Mesenchymal stem cell (in vitro differentiated cells and primary cell): ENCODE data around the gene GLP1R.

ENCODE experiments used
- DNase-seq: peaks from one replicate; pipeline ENCODE4 v3.0.0-alpha.2; 2013
- H2AFZ ChIP-seq: one replicate; pipeline ENCODE4 v1.6.1; 2013; ENCODE audit warnings: low read depth, mild to moderate bottlenecking, control low read depth, inconsistent platforms, low read length, moderate library complexity
- H2AK5ac ChIP-seq: 2 replicates; pipeline ENCODE4 v1.6.1; 2013; ENCODE audit warnings: low read length, moderate library complexity, mild to moderate bottlenecking, inconsistent platforms; ENCODE audit not compliant: severe bottlenecking
- H2BK120ac ChIP-seq: one replicate; pipeline ENCODE4 v1.6.1; 2013; ENCODE audit warnings: low read depth, mild to moderate bottlenecking, inconsistent platforms, low read length, moderate library complexity
- H2BK12ac ChIP-seq, 2 experiments: one replicate each; pipeline ENCODE4 v1.6.1; 2013; ENCODE audit warnings: inconsistent platforms in 2 of 2, low read length in 2 of 2, mild to moderate bottlenecking in 2 of 2, moderate library complexity in 2 of 2, control low read depth in 1 of 2
- H2BK15ac ChIP-seq: one replicate; pipeline ENCODE4 v1.6.1; 2013; ENCODE audit warnings: mild to moderate bottlenecking, low read depth, inconsistent platforms; ENCODE audit not compliant: poor library complexity, severe bottlenecking
- H2BK5ac ChIP-seq: 2 replicates; pipeline ENCODE4 v1.6.1; 2013; ENCODE audit warnings: low read depth, mild to moderate bottlenecking, low read length, control low read depth, inconsistent platforms; ENCODE audit not compliant: poor library complexity, severe bottlenecking
- H3K14ac ChIP-seq, 2 experiments: one replicate each; pipeline ENCODE4 v1.6.1; 2013; ENCODE audit warnings: inconsistent platforms in 2 of 2, low read length in 2 of 2, control low read depth in 1 of 2, mild to moderate bottlenecking in 1 of 2, moderate library complexity in 1 of 2
- H3K18ac ChIP-seq, 2 experiments: one replicate each; pipeline ENCODE4 v1.6.1; 2013; ENCODE audit warnings: inconsistent platforms in 2 of 2, low read length in 2 of 2, control low read depth in 1 of 2, low read depth in 1 of 2, mild to moderate bottlenecking in 1 of 2
- H3K23ac ChIP-seq, 2 experiments: one replicate each; pipeline ENCODE4 v1.6.1; 2013; ENCODE audit warnings: inconsistent platforms in 2 of 2, low read length in 2 of 2, mild to moderate bottlenecking in 2 of 2, moderate library complexity in 2 of 2, control low read depth in 1 of 2
- H3K27ac ChIP-seq: 2 replicates; pipeline ENCODE4 v1.5.1; 2013; ENCODE audit warnings: mild to moderate bottlenecking, moderate library complexity, low read length, control low read depth, inconsistent platforms; ENCODE audit not compliant: poor library complexity, severe bottlenecking
- H3K27me3 ChIP-seq, 2 experiments: 2 replicates each; pipeline versions ENCODE4 v1.6.1 to v1.7.0; 2013; ENCODE audit warnings: low read length in 2 of 2, mild to moderate bottlenecking in 2 of 2, moderate library complexity in 2 of 2, control low read depth in 1 of 2, inconsistent platforms in 1 of 2; ENCODE audit not compliant: control insufficient read depth in 1 of 2, insufficient read depth in 1 of 2
- H3K36me3 ChIP-seq, 2 experiments: 2 replicates each; pipeline versions ENCODE4 v1.6.1 to v1.7.0; 2013; ENCODE audit warnings: low read length in 2 of 2, control low read depth in 1 of 2, inconsistent platforms in 1 of 2, low read depth in 1 of 2, mild to moderate bottlenecking in 1 of 2; ENCODE audit not compliant: insufficient read depth in 2 of 2, control insufficient read depth in 1 of 2
- H3K4ac ChIP-seq, 2 experiments: one replicate each; pipeline ENCODE4 v1.6.1; 2013; ENCODE audit warnings: inconsistent platforms in 2 of 2, low read length in 2 of 2, mild to moderate bottlenecking in 2 of 2, moderate library complexity in 2 of 2, control low read depth in 1 of 2, low read depth in 1 of 2
- H3K4me1 ChIP-seq: 2 replicates; pipeline ENCODE4 v1.6.1; 2013; ENCODE audit warnings: low read depth, low read length, control low read depth; ENCODE audit not compliant: control insufficient read depth, insufficient read depth
- H3K4me2 ChIP-seq: 2 replicates; pipeline ENCODE4 v1.6.1; 2013; ENCODE audit warnings: low read length, mild to moderate bottlenecking, inconsistent platforms; ENCODE audit not compliant: poor library complexity, severe bottlenecking
- H3K4me3 ChIP-seq, 2 experiments: 2 replicates each; pipeline versions ENCODE4 v1.5.1 to v1.7.0; 2013; ENCODE audit warnings: low read length in 2 of 2, mild to moderate bottlenecking in 2 of 2, control low read depth in 1 of 2, low read depth in 1 of 2; ENCODE audit not compliant: insufficient read depth in 1 of 2
- H3K79me1 ChIP-seq: replicated peaks from 2 replicates; pipeline ENCODE4 v1.6.1; 2013; ENCODE audit warnings: mild to moderate bottlenecking, control low read depth, low read length, inconsistent platforms; ENCODE audit not compliant: poor library complexity, severe bottlenecking
- H3K9ac ChIP-seq: 2 replicates; pipeline ENCODE4 v1.7.0; 2013; ENCODE audit warnings: mild to moderate bottlenecking, low read length, moderate library complexity
- H3K9me3 ChIP-seq: 2 replicates; pipeline ENCODE4 v1.7.0; 2013; ENCODE audit warnings: mild to moderate bottlenecking, low read length; ENCODE audit not compliant: control insufficient read depth
- H4K8ac ChIP-seq: one replicate; pipeline ENCODE4 v1.6.1; 2013; ENCODE audit warnings: inconsistent platforms, mild to moderate bottlenecking, low read length, moderate library complexity
- H4K91ac ChIP-seq: one replicate; pipeline ENCODE4 v1.6.1; 2013; ENCODE audit warnings: mild to moderate bottlenecking, low read length, inconsistent platforms
- WGBS: methylation state at CpG from one replicate; pipeline ENCODE4 v1.1.7; 2013; ENCODE audit warnings: mixed read lengths; 5-methylcytosine and 5-hydroxymethylcytosine counted together

GLP1R gene

DNA sequence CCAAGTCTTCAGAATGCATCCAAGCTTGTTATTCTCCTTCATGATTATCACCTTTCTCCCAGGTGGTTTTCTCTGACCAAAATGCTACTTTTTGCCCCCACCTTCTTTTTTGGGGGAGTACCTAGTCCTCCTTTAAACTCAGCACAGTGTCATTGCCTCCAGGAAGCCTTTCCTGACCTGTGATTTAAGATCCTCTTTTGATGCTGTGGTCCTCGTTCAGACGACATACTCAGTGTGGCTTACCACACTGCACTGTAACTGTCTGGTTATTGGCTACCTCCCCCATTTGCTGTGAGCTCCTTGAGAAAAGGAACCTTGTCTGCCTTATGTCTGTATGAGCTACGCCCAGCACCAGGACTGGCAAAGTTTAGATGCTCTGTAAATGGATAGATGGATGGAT is 51.8 kb downstream of the GLP1R start:
- no peak overlapping the region for H2BK12ac ChIP-seq
- H3K9me3 ChIP-seq: no peaks in the 10 kb centered on the region
- no peak overlapping the region for H3K18ac ChIP-seq
- no peak overlapping the region for H2AFZ ChIP-seq
- peaks cover 3 to 21% of the 10 kb centered on the region in 2 experiments for H3K36me3 ChIP-seq
- H3K27ac ChIP-seq: no peak overlapping the region
- WGBS: 78% methylated on average over 2 of the region's 3 CpGs
- no peak overlapping the region for H2BK15ac ChIP-seq
- H2BK5ac ChIP-seq: no peak overlapping the region
- H3K4ac ChIP-seq: no peak overlapping the region
- no peak overlapping the region for H3K9ac ChIP-seq
- H4K8ac ChIP-seq: no peak overlapping the region
- H3K4me2 ChIP-seq: no peak overlapping the region
- DNase-seq: no peak
- H3K79me1 ChIP-seq: peaks cover 1% of the 10 kb centered on the region
- no peak overlapping the region for H4K91ac ChIP-seq
- no peak overlapping the region for H3K23ac ChIP-seq
- H3K4me1 ChIP-seq: no peaks in the 10 kb centered on the region
- no peak overlapping the region for H3K14ac ChIP-seq
- no peak overlapping the region for H3K4me3 ChIP-seq
- no peak overlapping the region for H2BK120ac ChIP-seq
- no peaks in the 10 kb centered on the region for H3K27me3 ChIP-seq
- H2AK5ac ChIP-seq: no peak overlapping the region

DNA sequence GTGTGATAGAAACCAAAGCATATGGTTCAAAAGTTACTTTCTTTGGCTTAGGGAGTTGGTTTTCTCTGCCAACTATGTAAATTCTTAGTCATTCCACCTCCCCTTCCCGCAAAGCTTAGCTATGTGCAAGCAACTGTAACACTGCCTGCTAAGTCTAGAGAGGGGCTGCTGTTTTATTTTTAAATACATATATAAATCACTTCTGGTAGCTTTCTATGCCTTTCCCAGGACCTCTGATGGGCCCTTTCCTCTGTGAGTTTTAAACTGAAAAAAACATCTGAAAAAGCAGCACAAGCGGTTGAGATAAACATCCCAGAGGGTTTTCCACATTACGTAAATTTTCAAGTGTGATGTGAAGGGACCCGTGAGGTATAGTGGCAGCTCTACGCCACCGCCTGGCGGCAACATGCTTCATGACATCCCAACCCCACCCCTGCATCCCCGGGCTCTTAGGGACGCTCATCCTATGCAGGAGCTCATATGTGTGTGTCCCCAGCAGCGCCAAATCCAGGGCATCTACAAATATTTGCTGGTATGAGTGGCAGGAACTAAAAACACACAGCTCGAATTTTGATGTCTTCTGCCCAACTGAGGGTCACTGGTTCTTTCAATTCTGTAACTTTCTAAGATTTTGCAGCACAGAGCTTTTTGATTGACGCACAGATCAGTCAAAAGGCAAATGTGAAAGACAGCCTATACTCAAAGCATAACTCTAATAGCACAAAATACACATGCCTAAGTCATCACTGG is 53.7 kb downstream of the GLP1R start:
- peak overlapping the region in 1 of 2 experiments; percentile 11 for H3K4me3 ChIP-seq
- H3K14ac ChIP-seq: no peak overlapping the region
- H3K36me3 ChIP-seq: peaks cover 6 to 34% of the 10 kb centered on the region in 2 experiments
- H2BK120ac ChIP-seq: no peak overlapping the region
- peak; percentile 53 for DNase-seq
- no peak overlapping the region for H3K27ac ChIP-seq
- H3K4me1 ChIP-seq: no peaks in the 10 kb centered on the region
- 35% methylated on average over 11 of the region's 12 CpGs for WGBS
- no peak overlapping the region for H3K4me2 ChIP-seq
- H2BK5ac ChIP-seq: no peak overlapping the region
- no peak overlapping the region for H3K4ac ChIP-seq
- no peak overlapping the region for H2BK15ac ChIP-seq
- no peak overlapping the region for H4K91ac ChIP-seq
- no peak overlapping the region for H2AK5ac ChIP-seq
- H3K23ac ChIP-seq: no peak overlapping the region
- H3K9ac ChIP-seq: peak overlapping the region; percentile 38
- H2AFZ ChIP-seq: no peak overlapping the region
- H3K27me3 ChIP-seq: no peaks in the 10 kb centered on the region
- H2BK12ac ChIP-seq: no peak overlapping the region
- no peak overlapping the region for H4K8ac ChIP-seq
- H3K18ac ChIP-seq: no peak overlapping the region
- H3K9me3 ChIP-seq: no peaks in the 10 kb centered on the region
- peaks cover 8% of the 10 kb centered on the region for H3K79me1 ChIP-seq

DNA sequence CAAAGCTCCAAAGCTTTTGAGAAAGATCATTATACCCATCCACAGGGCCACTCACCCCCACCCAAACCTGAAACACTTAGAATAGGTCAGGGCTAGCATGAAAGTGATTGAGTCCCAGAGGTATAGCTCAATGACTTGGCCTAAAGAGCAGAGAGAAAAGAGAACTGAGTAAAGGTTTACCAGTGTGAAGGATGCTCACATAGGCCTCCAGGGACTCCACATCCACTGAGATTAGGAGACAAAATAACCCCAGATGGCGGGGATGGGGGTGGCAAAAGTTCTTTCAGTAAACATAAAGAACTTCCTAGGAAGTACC is 54.2 kb downstream of the GLP1R start:
- H3K79me1 ChIP-seq: peaks cover 8% of the 10 kb centered on the region
- WGBS: no CpG with 5 or more reads among the region's 1 CpG
- no peaks in the 10 kb centered on the region for H3K9me3 ChIP-seq

DNA sequence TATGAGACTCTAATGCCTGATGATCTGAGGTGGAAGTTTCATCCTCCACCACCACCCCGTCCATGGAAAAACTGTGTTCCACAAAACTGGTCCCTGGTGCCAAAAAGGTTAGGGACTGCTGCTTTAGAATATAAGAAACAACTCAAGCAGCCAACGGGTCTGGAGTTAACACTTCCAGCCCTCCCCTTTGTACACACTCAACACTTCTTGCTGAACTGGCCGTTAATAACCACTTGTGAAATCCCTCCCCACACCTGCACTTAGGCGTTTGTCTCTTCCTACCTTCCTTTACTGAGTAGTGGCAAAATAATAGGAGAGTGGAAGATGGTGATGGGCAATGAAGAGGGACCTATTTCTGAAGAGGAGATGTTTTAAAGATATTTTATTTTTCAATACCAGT is 55.9 kb downstream of the GLP1R start:
- no peak for DNase-seq
- no peak overlapping the region for H3K14ac ChIP-seq
- H3K9me3 ChIP-seq: no peaks in the 10 kb centered on the region
- H3K4me1 ChIP-seq: no peaks in the 10 kb centered on the region
- H3K4me3 ChIP-seq: no peak overlapping the region
- WGBS: 77% methylated on average over 3 of the region's 4 CpGs
- H2BK120ac ChIP-seq: no peak overlapping the region
- H2BK5ac ChIP-seq: no peak overlapping the region
- no peak overlapping the region for H2AFZ ChIP-seq
- H3K18ac ChIP-seq: no peak overlapping the region
- no peak overlapping the region for H2AK5ac ChIP-seq
- no peak overlapping the region for H3K23ac ChIP-seq
- no peak overlapping the region for H3K9ac ChIP-seq
- H3K4me2 ChIP-seq: no peak overlapping the region
- no peak overlapping the region for H4K8ac ChIP-seq
- H2BK15ac ChIP-seq: no peak overlapping the region
- H4K91ac ChIP-seq: no peak overlapping the region
- H3K36me3 ChIP-seq: peaks cover 14 to 52% of the 10 kb centered on the region in 2 experiments
- no peak overlapping the region for H2BK12ac ChIP-seq
- peaks cover 15% of the 10 kb centered on the region for H3K79me1 ChIP-seq
- H3K27me3 ChIP-seq: no peaks in the 10 kb centered on the region
- no peak overlapping the region for H3K4ac ChIP-seq
- H3K27ac ChIP-seq: no peak overlapping the region

More for the DNA sequence above, 54.2 kb downstream of the GLP1R start:
- Histone ChIP-seq H3K4me3 (no peak overlapping the region), H3K4ac (no peak overlapping the region), H3K4me2 (no peak overlapping the region), H2BK5ac (no peak overlapping the region), H3K4me1 (no peaks in the 10 kb centered on the region), H2AFZ (no peak overlapping the region), H3K27ac (no peak overlapping the region), H3K14ac (no peak overlapping the region), H2BK12ac (no peak overlapping the region), H3K18ac (no peak overlapping the region), H3K36me3 (peaks cover 6 to 37% of the 10 kb centered on the region in 2 experiments), H2BK120ac (no peak overlapping the region), H3K9ac (no peak overlapping the region), H4K8ac (no peak overlapping the region), H3K23ac (no peak overlapping the region), H3K27me3 (no peaks in the 10 kb centered on the region), H2AK5ac (no peak overlapping the region), H2BK15ac (no peak overlapping the region), H4K91ac (no peak overlapping the region)
- no peak for DNase-seq
